ENCODE measurements around the gene IRF2BPL. TPM values are rescaled to one million over a fixed set of nuclear protein-coding genes. Genes with fewer than 3 reads are reported as not detected.

Gene IRF2BPL
- total RNA-seq, 1 experiment from 2014 or later: 51.2 TPM

DNA sequence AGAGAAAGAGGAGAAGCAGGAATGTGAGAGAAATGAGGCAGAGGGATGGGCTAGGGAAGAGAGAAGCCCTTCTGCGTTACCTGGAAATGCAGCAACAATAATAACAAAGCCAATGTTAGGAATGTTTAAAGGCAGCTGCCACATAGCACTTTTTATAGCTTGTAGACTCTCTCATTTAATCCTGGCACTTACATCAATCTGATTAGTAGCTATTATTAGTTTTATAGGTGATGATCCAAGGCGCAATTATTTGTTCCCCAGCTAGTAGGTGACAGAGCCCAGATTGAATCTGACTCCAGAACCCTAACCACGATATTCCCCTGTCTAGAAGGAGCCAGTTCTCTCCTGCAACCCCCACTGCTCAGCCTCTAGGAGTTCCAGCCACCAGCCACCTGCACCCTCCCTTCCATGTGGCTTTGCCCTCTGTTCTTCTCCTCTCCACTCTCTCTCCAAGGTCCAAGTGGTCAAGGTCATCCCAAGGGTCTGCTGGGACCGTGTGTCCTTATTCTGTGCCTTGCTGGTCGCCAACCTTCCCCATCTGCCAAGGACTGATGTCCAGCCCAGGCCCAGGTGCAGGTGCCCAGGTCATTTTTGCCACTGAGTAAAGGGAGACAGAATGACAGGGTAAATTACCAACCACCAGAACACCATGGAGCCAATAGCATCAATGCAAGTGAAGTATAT lies 40.2 kb upstream of the IRF2BPL start:
- no peak for TF ChIP-seq EZH2 (IDR thresholded peaks at IDR 0.05; ENCODE audit: borderline replicate concordance, low read depth, low read length, poor library complexity, severe bottlenecking)
- TF ChIP-seq, protein P1, sequence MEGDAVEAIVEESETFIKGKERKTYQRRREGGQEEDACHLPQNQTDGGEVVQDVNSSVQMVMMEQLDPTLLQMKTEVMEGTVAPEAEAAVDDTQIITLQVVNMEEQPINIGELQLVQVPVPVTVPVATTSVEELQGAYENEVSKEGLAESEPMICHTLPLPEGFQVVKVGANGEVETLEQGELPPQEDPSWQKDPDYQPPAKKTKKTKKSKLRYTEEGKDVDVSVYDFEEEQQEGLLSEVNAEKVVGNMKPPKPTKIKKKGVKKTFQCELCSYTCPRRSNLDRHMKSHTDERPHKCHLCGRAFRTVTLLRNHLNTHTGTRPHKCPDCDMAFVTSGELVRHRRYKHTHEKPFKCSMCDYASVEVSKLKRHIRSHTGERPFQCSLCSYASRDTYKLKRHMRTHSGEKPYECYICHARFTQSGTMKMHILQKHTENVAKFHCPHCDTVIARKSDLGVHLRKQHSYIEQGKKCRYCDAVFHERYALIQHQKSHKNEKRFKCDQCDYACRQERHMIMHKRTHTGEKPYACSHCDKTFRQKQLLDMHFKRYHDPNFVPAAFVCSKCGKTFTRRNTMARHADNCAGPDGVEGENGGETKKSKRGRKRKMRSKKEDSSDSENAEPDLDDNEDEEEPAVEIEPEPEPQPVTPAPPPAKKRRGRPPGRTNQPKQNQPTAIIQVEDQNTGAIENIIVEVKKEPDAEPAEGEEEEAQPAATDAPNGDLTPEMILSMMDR (conservative IDR thresholded peaks at IDR 0.05; ENCODE audit: low read depth, low read length): 0 out of 2 replicates have a peak, but pooled peaks have one; percentile 4
- Histone ChIP-seq H3K36me3 (ENCODE audit: insufficient read depth, low read length, poor library complexity, severe bottlenecking) (no peaks in the 10 kb centered on the region), H3K27me3 (replicated peaks; ENCODE audit: insufficient read depth, low read depth, low read length, poor library complexity) (no peaks in the 10 kb centered on the region), H3K4me3 (ENCODE audit: low read depth, low read length, poor library complexity, severe bottlenecking) (no peak overlapping the region), H3K4me1 (ENCODE audit: insufficient read depth, low read length, poor library complexity, severe bottlenecking) (no peaks in the 10 kb centered on the region), H3K9me3 (ENCODE audit: low read depth, low read length, poor library complexity, severe bottlenecking) (no peaks in the 10 kb centered on the region), H3K27ac (ENCODE audit: low read depth, low read length, poor library complexity, severe bottlenecking) (no peak overlapping the region)
- POLR2A ChIA-PET (ENCODE audit: low non-redundant PET): no interaction called here
- BruUV-seq (replicated peaks): no TSS peak
- intact Hi-C loops (cut with micrococcal nuclease; ENCODE audit: unreplicated experiment): loop anchor here (1.0 kb wide), 1 partner anchor 155 kb away; no protein-coding TSS in a partner anchor
- DNase-seq (ENCODE audit: low spot score): no peak
- CTCF ChIA-PET: interaction anchor here (0.6 to 3.9 kb wide), 7 partner anchors 35 to 198 kb away, joined by 3 to 82 read pairs (median 7); no protein-coding TSS in a partner anchor

DNA sequence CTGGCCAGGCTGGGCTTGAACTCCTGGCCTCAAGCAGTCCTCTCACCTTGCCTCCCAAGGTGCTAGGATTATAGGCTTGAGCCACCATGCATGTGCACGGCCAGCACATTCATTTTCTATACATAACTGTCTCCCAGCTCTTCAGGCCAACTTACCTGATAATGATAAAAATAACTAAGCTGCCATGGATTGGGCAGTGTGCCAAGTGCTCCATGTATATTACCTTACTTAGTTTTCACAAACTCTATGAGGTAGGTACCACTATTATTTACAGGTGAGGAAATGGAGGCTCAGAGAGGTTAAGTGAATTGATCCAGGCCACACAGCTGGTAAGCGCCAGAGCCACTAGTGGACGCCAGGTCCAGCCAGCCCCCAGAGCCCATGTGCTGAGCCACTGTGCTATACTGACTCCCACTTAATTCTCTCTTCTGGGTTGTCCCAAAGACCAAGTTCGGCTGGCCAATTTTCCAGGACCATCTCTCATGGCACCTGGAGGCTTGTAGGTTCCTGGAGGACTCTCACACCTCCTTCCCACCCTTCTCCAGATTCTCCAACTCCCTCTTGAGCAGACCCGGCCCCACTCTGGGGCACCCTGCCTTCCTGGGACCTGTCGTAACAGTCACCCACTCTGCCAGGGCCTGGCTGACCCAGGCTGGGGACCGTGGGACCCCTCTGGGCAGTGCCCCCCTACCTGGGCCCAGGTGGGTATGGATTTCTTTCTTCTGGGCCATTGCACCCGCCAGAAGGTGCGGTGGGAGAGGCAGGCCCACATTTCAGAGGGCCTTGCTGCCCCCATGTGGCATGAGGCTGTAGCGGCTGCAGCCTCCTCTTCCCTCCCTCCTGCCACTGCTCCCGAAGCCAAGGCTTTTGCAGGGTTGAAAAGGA lies 39.4 kb upstream of the IRF2BPL start:
- Histone ChIP-seq H3K27me3 (replicated peaks; ENCODE audit: insufficient read depth, low read depth, low read length, poor library complexity) (no peaks in the 10 kb centered on the region), H3K4me3 (ENCODE audit: low read depth, low read length, poor library complexity, severe bottlenecking) (no peak overlapping the region), H3K9me3 (ENCODE audit: low read depth, low read length, poor library complexity, severe bottlenecking) (no peaks in the 10 kb centered on the region), H3K27ac (ENCODE audit: low read depth, low read length, poor library complexity, severe bottlenecking) (no peak overlapping the region), H3K4me1 (ENCODE audit: insufficient read depth, low read length, poor library complexity, severe bottlenecking) (no peaks in the 10 kb centered on the region), H3K36me3 (ENCODE audit: insufficient read depth, low read length, poor library complexity, severe bottlenecking) (no peaks in the 10 kb centered on the region)
- intact Hi-C loops (cut with micrococcal nuclease; ENCODE audit: unreplicated experiment): loop anchor here (1.0 kb wide), 1 partner anchor 155 kb away; no protein-coding TSS in a partner anchor
- CTCF ChIA-PET: interaction anchor here (0.6 to 3.9 kb wide), 6 partner anchors 8 to 197 kb away, joined by 3 to 82 read pairs (median 6); no protein-coding TSS in a partner anchor
- no peak for TF ChIP-seq EZH2 (IDR thresholded peaks at IDR 0.05; ENCODE audit: borderline replicate concordance, low read depth, low read length, poor library complexity, severe bottlenecking)
- TF ChIP-seq, protein P1 (conservative IDR thresholded peaks at IDR 0.05; ENCODE audit: low read depth, low read length): peak; percentile 98
- POLR2A ChIA-PET (ENCODE audit: low non-redundant PET): no interaction called here
- peak; percentile 77 for DNase-seq (ENCODE audit: low spot score)
- BruUV-seq (replicated peaks): no TSS peak

DNA sequence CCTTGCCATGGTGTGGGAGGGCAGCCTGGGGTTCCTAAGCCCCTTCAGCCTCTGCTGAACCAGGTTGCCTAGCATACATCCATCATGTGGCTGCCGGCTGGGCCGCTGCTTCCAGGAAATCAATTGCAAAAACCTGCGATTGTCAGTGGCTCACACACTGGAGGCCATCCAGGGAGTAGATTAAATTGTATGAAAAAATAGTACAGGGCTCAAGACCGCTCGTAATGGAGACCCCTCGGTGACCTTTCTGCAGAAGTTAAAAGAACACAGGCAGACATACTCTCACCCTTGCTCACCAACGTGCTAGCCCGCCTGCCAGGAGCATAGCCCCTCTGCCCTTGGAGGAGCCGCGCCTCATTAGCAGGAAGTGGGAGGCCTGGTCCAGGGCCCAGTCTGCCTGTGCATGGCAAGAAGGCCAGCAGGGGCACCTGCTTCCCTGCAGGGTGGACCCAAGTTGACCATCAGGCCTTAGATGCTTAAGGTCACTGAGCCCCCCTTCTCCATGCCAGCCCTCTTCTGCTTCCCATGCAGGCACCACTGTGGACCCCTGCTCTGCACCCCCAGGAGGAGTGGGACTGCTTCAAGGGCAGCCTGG lies 38.2 kb upstream of the IRF2BPL start:
- H3K4me1 ChIP-seq (ENCODE audit: insufficient read depth, low read length, poor library complexity, severe bottlenecking): no peaks in the 10 kb centered on the region
- no peak for TF ChIP-seq EZH2 (IDR thresholded peaks at IDR 0.05; ENCODE audit: borderline replicate concordance, low read depth, low read length, poor library complexity, severe bottlenecking)
- TF ChIP-seq, protein P1 (conservative IDR thresholded peaks at IDR 0.05; ENCODE audit: low read depth, low read length): no peak
- H3K27ac ChIP-seq (ENCODE audit: low read depth, low read length, poor library complexity, severe bottlenecking): no peak overlapping the region
- CTCF ChIA-PET: interaction anchor here (0.9 kb wide), 1 partner anchor 196 kb away, joined by 3 read pairs; no protein-coding TSS in a partner anchor
- no peaks in the 10 kb centered on the region for H3K36me3 ChIP-seq (ENCODE audit: insufficient read depth, low read length, poor library complexity, severe bottlenecking)
- POLR2A ChIA-PET (ENCODE audit: low non-redundant PET): interaction anchor here (0.6 kb wide), 1 partner anchor 157 kb away, joined by 4 read pairs; no protein-coding TSS in a partner anchor
- no TSS peak for BruUV-seq (replicated peaks)
- intact Hi-C loops (cut with micrococcal nuclease; ENCODE audit: unreplicated experiment): no loop called here
- H3K4me3 ChIP-seq (ENCODE audit: low read depth, low read length, poor library complexity, severe bottlenecking): no peak overlapping the region
- no peak for DNase-seq (ENCODE audit: low spot score)
- no peaks in the 10 kb centered on the region for H3K9me3 ChIP-seq (ENCODE audit: low read depth, low read length, poor library complexity, severe bottlenecking)
- no peaks in the 10 kb centered on the region for H3K27me3 ChIP-seq (replicated peaks; ENCODE audit: insufficient read depth, low read depth, low read length, poor library complexity)

Measured in A673 (cell line).